ENCODE data around the gene CPLX1. TPM values are rescaled to one million over a fixed set of nuclear protein-coding genes. Genes with fewer than 3 reads are reported as not detected.

The CPLX1 gene
- total RNA-seq, 1 donor from 2014 or later: 0.46 TPM

GRCh38 chr4:735583-735982 lies 90.3 kb downstream of the CPLX1 start:
- no peaks in the 10 kb centered on the region for H3K4me1 Mint-ChIP-seq (ENCODE audit: unreplicated experiment)
- TF ChIP-seq CTCF (IDR thresholded peaks at IDR 0.05; ENCODE audit: unreplicated experiment): no peak
- peaks cover 4% of the 10 kb centered on the region for H3K27me3 Mint-ChIP-seq (ENCODE audit: unreplicated experiment)

More at GRCh38 chr4:735583-735982, 90.3 kb downstream of the CPLX1 start:
- no peak for DNase-seq (ENCODE audit: low spot score)
- Mint-ChIP-seq H3K36me3 (ENCODE audit: low read depth, unreplicated experiment) (peaks cover 32% of the 10 kb centered on the region), H3K9me3 (ENCODE audit: unreplicated experiment) (no peaks in the 10 kb centered on the region), H3K27ac (ENCODE audit: unreplicated experiment) (no peak overlapping the region), H3K4me3 (ENCODE audit: unreplicated experiment) (no peak overlapping the region)

Other genes starting within 250 kb of the CPLX1 start
- not detected for gene TMEM271, start 249.8 kb downstream of the CPLX1 start, total RNA-seq (ENCODE audit: unreplicated experiment)
- 5.1 TPM for gene PDE6B, start 200.6 kb downstream of the CPLX1 start, total RNA-seq (ENCODE audit: unreplicated experiment)
- gene ATP5ME, start 151.9 kb downstream of the CPLX1 start, total RNA-seq (ENCODE audit: unreplicated experiment): 289 TPM
- 23.2 TPM for gene MYL5, start 151.6 kb downstream of the CPLX1 start, total RNA-seq (ENCODE audit: unreplicated experiment)
- 19.9 TPM for gene SLC49A3, start 137.0 kb downstream of the CPLX1 start, total RNA-seq (ENCODE audit: unreplicated experiment)
- gene PCGF3, start 120.3 kb downstream of the CPLX1 start, total RNA-seq (ENCODE audit: unreplicated experiment): 84.5 TPM
- 112 TPM for gene GAK, start 106.2 kb upstream of the CPLX1 start, total RNA-seq (ENCODE audit: unreplicated experiment)
- 31.4 TPM for gene TMEM175, start 106.3 kb upstream of the CPLX1 start, total RNA-seq (ENCODE audit: unreplicated experiment)
- gene DGKQ, start 147.4 kb upstream of the CPLX1 start, total RNA-seq (ENCODE audit: unreplicated experiment): 14.5 TPM
- gene IDUA, start 160.9 kb upstream of the CPLX1 start, total RNA-seq (ENCODE audit: unreplicated experiment): 14.9 TPM
- not detected for gene SLC26A1, start 167.3 kb upstream of the CPLX1 start, total RNA-seq (ENCODE audit: unreplicated experiment)
- 5.2 TPM for gene FGFRL1, start 185.5 kb upstream of the CPLX1 start, total RNA-seq (ENCODE audit: unreplicated experiment)

Data from endothelial cell (in vitro differentiated cells).